NCI-H128 (cell line): ENCODE measurements around the gene CUX1.
"Not testable (repeated sequence)": the region's sequence is repeated elsewhere in the genome, so short reads cannot be mapped to it uniquely, and the experiment has no call there.

Source experiments
- DNase-seq: peaks from one replicate; lab custom pipeline; 2025; ENCODE audit not compliant: unreplicated experiment; lab: John Stamatoyannopoulos, UW

Gene CUX1

DNA sequence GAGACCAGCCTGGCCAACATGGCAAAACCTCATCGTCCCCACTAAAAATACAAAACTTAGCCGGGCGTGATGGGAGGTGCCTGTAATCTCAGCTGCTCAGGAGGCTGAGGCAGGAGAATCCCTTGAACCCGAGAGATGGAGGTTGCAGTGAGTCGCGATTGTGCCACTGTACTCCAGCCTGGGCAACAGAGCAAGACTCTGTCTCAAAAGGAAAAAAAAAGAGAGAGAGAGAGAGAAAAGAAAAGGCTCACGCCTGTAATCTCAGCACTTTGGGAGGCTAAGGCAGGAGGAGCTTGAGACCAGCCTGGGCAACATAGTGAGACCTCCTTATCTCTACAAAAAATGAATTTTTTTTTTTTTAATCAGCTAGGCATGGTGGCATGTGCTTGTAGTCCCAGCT is 157.6 kb downstream of the CUX1 start:
- no peak for DNase-seq

DNA sequence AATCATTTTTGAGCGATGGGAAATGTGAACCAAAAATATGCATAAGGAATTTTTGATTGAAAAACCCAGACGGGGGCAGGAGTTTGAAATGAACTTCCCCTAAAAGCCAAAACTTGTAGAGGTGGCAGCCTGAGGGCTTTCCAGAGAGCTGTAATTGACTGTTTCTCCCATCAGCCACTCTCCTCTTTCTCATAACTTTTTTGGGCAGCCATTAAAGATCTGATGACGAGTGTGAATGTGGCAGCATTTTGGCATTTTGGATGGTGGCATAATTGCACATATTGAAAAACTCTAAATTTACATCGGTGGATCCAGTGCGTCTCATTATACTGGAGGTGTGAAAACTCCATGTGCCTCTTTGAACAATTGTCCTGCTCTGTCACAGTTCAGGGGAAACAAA is 159.0 kb downstream of the CUX1 start:
- no peak for DNase-seq

DNA sequence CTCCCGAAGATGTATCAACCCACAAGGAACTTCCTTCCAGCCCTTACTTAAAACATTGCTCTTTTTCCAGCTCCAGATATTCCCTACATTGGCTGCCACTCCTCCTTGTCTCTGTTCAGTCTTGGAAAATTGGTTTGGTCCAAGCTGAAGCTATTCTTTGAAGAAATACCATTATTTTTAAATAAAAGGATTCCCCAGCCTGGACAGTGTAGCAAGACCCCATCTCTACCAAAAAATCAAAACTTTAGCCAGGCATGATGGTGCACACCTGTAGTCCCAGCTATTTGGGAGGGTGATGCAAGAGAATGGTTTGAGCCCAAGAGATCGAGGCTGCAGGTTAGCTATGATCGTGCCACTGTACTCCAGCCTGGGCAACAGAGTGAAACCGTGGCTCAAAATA is 159.8 kb downstream of the CUX1 start:
- no peak for DNase-seq

DNA sequence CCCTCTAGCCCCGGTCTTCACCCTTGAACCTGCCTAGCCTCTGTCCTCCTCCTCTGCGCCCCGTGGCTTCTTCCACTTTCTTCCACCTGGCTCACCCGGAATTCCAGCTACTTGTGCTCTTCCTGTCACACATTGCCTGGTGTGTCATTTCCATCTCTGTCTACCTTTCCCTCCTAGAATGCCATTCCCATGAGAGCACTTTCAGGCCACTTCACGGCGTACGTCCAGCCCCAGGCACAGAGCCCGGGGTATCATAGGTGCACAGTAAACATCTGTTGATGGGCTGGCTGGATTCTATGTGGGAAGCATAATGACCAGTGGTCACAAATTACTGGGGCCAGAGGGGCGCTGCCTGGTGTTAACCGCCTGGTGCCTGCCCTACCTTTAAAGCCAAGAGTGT is 161.3 kb downstream of the CUX1 start:
- DNase-seq: no peak

DNA sequence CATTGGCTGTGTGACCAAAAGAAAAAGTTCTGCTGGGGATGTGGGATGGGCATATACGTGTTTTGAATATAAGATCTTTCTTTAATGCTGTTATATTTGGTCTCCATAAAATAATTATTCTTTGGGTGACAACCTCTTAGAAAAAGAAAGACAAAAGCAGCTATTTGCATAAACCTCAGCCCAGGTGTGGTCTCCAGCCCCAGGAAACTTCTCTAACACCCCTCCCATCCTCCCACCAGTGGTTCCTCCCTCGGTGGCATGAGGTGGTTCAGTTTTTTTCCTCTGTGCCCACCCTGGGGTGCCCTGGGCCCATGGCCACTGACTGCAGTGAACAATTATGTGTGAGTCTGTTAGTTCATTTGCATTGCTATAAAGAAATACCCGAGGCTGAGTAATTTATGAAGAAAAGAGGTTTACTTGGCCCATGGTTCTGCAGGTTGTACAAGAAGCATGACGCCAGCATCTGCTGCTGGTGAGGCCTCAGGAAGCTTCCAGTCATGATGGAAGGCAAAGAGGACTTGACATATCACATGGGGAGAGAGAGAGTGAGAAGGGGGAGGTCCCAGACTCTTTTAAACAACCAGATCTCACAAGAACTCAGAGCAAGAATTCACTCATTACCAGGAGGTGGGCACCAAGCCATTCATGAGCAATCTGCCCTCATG is 165.9 kb downstream of the CUX1 start:
- no peak for DNase-seq

DNA sequence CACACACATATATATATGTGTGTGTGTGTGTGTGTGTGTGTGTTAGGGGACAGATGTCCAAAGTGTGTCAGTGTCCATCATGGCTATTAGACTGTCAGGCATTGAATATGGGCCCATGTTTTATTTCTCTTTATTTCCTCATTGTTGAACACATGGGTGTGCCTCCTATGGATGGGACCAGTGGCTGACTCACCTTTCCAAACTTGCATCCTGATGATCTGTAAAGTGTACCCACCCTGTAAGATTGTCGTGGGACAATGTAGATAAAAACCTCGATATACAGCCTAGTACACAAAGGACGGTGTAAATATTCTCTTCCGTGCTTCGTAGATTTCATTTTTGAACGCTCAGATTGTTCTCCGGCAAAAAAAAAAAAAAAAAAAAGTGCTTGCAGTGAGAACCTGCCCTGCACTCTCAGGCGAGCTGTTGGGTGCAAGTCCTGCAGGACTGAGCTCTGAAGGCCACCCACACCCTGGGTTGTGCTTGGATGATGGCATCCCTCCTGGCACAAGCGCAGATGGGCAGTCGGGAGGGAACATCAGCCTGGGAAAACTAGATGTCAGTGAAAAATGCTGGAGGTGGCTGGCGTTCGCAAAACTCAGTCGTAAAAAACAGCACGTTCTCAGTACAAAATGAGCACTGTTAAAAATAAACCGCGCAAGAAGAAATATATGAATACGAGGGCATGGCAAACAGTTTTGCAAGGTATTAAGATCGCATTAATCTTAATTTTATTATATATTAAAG is 166.9 kb downstream of the CUX1 start:
- DNase-seq: no peak

DNA sequence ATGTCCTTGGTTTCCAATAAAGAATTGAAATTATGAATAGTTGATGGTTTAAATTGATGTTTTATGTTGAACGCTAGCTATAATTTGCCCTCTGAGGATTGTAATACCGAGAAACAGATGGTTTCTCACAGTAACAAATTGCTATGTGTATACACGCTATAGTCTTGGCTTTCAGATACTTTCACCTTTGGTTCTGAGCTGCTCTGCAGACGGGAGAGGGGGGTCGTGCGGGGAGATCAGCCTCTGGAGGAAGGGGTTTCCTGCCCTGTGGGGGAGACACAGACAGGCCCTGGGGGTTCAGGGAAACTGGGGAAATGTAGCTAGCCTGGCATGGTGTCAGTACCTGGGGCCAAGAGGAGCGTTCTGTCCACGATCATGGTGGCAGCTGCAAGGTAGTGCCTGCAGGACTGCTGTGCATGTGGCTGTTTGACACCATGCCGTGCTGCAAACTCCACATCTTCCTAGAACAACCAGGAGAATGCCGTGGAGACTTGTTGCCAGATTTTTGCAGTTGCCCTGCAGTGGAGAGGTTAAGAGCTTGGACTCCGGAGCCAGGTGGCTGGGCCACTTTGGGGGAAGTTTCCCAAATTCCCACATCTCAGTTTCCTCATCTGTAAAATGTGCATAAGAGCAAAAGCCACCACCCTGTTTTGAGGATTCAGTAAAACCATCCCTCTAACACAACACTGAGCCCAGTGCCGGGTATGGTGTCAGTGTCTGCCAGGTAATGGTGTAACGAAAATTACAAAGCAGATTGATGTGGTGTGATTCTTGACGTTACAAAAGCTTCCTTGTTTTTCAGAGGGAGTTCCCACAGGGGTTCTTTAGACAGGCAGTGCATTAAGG is 167.9 kb downstream of the CUX1 start:
- DNase-seq: no peak

DNA sequence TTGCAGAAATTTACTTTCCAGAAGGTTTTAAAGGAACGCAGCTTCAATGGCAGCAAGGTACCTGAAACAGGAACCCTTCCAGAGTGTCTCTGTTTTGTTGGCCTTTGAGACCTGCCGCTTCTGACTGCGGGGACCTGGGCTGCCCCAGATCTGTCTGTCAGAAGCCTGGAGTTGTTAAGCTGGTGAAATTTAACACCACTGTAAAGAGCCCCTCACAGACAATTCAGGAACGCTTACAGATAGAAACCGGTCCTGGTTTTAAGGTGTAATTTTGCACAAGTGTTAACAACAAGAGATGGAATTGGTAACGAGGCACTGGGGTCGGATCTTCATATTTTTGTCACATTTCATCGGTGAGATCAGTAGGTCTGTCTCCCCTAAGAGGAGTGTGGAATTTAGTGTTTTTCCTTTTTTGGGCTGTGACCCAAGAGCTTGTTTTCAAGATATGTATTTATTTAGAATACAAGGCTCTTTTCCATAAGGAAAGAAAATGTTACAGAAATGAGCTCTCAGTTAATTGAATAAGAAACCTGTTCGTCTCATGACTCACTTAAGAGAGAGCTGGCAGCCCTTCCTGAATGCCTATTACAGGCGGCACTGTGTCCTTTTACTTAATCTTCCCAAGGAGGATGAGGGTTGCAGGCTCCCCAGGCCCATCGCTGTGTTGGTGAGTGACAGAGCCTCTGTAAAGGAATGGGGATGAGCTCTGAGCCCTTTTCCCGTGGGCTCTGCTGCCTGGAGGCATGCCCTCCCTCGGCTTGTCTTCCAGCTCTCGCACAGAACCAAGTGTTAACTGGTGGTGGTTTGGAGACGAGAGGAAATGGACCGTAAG is 168.7 kb downstream of the CUX1 start:
- DNase-seq: no peak

DNA sequence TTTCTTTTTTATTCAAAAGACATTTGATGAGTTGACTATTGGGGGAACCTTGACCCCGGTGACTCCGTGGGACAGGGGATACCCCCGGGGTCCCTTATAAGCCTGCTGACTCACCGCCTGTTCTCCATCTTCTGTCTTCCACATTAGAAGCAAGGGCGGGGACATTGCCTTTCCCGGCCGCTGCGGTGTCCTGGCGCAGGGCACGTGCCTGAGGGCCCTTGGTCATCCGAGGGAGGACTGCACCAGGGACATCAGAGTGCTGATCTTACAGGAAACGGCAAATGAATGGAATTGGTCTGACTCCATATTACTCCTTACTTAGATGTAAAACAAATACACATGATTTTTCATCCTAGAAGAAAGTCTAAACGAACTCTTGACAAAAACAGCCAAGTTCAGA is 170.1 kb downstream of the CUX1 start:
- no peak for DNase-seq

DNA sequence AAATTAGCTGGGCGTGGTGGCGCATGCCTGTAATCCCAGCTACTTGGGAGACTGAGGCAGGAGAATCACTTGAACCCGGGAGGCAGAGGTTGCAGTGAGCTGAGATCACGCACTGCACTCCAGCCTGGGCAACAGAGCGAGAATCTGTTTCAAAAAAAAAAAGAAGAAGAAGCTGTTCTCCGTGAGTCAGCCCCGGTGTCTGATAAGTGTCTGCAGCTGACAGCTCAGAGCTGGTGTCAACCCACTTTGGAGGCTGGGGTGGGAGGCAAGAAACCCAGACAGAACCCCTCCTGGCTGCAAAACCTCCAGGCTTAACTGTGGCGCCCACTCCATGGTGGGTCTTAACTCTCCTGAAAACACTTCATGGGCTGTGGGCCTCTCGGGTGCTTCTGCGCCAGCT is 170.6 kb downstream of the CUX1 start:
- not testable (repeated sequence) for DNase-seq

DNA sequence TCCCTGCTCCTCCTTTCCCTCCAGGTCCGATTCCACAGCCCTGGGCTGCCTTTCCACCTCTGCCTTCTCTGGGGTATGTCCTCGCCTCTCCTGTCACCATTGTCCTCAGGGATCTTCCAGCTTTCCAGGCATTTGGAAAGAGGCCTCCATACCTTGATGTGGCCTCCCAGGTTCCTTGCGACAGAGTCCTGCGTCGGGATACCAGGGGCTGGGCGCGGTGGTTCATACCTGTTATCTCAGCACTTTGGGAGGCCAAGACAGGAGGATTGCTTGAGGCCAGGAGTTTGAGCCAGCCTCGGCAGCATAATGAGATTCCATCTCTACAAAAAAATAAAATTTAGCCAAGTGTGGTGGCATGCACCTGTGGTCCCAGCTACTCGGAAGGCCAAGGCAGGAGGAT is 171.1 kb downstream of the CUX1 start:
- no peak for DNase-seq

DNA sequence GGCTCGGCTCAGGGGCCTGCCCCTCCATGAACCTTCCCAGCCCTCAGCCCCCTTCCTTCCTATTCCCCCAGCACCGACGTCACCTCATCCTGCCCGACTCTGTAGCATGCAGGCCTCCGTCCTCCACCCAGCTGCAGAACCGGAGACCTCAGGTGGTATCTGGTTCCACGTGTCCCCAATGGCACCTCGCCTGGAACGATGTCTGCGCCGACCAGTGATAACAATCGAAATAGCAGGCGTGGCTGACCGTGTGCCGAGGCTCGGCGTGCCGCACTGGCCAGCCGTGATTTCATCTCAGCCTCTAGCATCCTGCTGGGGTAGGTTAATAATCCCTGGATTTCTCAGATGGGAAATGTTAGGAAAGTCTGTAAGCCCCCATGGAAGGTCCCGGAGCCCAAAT is 171.7 kb downstream of the CUX1 start:
- no peak for DNase-seq

DNA sequence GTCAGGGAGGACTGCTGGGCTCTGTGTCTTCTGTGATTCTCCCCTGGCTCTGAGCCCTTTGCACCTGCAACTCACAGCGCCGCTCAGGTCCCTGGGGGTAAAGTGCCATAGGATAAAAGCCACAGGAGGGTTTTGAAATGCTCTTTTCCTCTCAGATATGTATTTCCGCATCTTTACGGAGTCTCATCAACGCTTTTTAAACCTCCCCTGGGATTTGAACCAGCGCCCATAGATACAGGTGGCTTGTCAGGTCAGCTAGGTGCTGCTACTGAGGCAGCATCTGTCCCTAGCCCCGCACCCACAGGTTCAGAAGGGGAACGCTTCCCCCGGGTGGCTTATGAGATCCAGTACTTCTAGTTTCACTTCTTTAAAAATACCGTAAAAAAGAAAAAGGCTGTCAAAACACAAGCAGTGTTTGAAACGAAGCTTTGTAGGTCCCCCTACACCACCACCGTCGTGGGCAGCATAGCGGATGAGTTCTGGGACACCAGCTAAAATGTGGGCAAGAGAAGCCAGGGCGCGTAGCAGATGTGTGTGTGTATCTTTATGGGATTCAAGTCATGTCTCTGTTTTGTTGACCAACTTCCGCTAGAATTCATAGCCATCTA is 173.5 kb downstream of the CUX1 start:
- no peak for DNase-seq

DNA sequence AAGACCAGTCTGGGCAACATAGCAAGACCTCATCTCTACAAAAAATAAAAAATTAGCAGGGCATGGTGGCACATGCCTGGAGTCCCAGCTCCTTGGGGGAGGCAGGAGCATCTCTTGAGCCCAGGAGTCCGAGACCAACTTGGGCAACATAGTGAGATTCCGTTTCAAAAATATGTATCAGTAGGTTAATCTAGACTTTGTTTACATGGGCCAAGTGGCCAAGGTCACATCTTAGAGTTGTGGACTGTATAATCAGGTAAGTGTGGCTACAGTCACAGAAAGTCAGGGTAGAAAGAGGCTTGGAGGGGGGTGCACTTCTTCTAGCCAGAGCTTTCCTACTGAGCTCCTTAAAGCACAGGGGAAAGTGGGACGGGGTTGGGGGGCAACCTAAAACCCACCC is 174.4 kb downstream of the CUX1 start:
- no peak for DNase-seq

DNA sequence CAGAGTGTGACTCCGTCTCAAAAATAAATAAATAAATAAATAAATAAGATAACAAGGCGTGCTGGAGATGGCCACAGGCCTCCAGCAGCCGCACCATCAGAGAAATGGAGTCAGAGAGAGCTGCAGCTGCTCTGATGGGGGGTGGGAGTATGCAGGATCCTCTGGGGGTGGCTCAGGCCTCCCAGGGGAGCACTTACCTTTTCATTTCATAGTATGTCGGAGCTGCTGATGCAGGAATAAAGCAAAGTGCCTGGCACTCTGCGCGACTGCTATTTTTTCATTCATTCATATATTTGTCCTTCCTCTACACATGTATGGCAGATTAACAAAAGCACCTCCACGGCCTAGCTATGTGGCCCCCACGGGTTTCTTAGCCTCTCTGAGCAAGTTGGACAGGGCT is 175.9 kb downstream of the CUX1 start:
- DNase-seq: no peak

DNA sequence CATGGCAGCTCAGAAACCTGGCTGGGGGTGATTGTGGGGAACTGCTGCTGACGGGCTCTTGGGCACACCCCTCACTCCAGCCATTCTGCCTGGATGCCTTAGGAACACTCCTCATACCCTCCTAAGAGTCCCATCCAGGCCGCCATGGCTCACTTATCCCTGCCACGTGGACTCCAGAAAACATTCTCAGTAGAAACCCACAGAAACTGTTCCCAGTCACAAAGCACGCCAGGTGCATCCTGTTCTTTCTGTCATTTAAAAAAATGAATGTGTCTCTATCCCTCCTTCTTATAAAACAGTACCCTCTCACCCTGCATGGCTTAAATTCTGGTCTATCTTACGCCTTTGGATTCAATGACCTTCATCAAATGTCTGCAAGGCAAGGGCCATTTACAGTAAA is 177.7 kb downstream of the CUX1 start:
- DNase-seq: no peak

DNA sequence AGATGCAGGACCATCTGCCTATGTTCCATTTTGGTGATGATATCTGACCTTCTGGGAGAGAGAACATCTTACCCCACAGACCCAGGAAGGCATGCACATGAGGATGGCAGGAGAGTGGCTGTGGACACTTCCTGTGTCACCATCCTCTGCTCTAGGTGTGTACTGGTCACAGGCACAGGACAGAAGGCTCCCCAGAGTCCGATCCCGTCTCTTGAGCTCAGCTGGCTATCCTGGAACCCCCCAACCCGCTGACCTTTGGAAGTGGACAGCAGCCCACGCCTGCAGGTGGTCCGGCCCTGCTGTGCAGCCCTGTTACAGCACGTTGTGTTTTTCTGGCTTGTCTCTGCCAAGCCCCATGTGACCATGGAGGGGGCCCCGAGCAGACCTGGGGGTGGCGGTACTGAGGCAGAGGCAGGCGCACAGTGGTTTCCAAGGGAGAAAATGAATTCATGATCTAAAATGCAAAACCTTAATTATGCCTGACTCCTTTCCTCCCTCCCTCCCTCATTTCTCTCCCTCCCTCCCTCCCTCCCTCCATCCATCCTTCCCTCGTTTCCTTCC is 178.8 kb downstream of the CUX1 start:
- DNase-seq: no peak

DNA sequence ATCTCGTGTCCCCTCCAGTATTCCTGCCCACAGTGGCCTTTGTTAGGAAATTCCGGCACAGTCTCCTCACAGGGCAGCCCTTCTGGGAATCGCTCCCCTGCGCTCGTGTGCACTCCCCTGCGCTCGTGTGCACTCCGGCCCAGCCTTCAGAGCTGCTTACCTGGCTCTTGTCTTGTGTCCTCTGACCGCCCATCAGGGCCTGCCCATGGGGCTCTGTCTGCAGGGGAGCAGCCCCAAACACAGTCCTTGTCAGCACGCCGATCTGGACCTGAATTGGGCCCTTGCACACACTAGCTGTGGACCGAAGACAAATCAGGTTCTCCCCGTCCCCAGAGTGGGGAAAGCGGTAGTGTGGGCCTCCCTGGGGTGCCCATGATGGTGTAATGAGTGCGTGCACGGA is 179.4 kb downstream of the CUX1 start:
- DNase-seq: no peak

DNA sequence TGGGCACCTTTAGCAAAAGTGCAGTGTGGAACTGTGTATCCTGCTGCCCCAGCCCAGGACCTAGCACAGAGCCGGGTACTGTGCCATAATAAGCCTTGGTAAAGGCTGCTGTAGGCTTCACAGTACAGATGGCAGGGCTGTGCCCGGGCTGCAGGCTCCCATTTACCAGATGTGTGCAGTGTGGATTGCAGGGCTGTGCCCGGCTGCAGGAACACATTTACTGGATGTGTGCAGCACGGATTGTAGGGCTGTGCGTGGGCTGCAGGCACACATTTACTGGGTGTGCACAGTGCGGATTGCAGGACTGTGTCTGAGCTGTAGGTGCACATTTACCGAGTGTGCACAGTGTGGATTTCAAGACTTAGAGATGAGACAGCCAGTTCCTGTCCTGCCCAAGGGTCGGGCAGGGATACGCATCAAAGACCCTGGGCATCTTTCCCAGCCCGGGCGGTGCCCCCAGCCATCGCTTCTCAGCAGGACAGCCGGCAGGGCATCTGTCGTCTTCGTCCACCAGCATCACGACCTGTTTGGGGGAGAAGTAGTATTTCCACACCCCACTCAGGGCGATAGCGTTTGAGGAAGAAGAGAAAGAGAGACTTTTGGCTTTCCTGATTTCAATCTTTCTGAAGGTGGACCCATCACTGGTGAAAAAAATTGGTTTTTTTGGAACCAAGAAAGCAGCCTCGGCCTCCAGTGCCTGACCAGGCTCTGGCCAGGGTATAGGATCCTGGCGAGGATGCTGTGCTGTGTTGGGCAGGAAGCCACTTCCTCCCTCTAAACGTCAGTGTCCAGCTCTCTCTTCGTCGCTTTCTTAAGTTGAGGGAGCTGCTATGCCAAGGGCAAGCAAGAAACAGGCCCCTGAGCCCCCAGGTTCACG is 180.8 kb downstream of the CUX1 start:
- no peak for DNase-seq

DNA sequence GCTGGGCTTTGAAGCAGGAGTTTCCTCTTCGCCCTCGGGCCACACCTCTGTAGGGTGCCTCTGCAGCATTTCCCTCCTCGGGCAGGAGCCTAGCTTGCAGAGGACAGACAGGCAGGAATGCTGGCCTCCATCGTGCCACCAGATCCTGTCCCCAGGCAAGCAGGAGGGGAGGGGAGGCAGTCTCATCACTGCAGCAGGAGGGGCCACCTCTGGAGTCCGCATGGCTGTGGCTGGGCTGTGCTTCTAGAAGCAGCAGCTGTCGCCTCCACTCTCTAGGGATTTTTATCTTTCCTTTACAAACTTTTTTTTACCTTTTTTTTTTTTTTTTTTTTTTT is 181.4 kb downstream of the CUX1 start:
- no peak for DNase-seq
